Suppressor macrophage (primary cell): Measurements from ENCODE around the gene CCDC12.
"Not testable (repeated sequence)": the region's sequence is repeated elsewhere in the genome, so short reads cannot be mapped to it uniquely, and the experiment has no call there.

Experiments used
- DNase-seq, 4 experiments: peaks; one replicate each; pipeline ENCODE4 v3.0.0-alpha.2; 2020 to 2022

CCDC12 gene

GRCh38 chr3:46979958-46980497 lies 3.5 kb upstream of the CCDC12 start:
- DNase-seq, result peak in 3 of 4 experiments; percentile 49 to 68 (median 51)

- peak; percentile 96 to 99 (median 98) for DNase-seq
These were observed 2.7 kb upstream of the CCDC12 start, which contains the start of gene NBEAL2 for GRCh38 chr3:46978985-46979944. NBEAL2 (plus strand) TSS chr3:46979666; CDS start chr3:46979862, 196 bp downstream.

GRCh38 chr3:46978381-46978780 lies 1.8 kb upstream of the CCDC12 start:
- DNase-seq, result no peak

- DNase-seq, result no peak
These were observed 1.3 kb upstream of the CCDC12 start for GRCh38 chr3:46977811-46978195.

- peak; percentile 54 to 69 (median 62) for DNase-seq
These were observed 1.9 kb downstream of the CCDC12 start for GRCh38 chr3:46974421-46975171.

- no peak for DNase-seq
These were observed 4.1 kb downstream of the CCDC12 start for GRCh38 chr3:46972396-46972795.

- DNase-seq, result peak in 2 of 4 experiments; percentile 30 to 34
These were observed 4.8 kb downstream of the CCDC12 start for GRCh38 chr3:46971742-46972141.

- no peak for DNase-seq
These were observed 5.4 kb downstream of the CCDC12 start for GRCh38 chr3:46971151-46971550.

- no peak for DNase-seq
These were observed 6.0 kb downstream of the CCDC12 start for GRCh38 chr3:46970391-46971091.

- DNase-seq, result peak in 1 of 4 experiments; percentile 12
These were observed 7.6 kb downstream of the CCDC12 start for GRCh38 chr3:46968783-46969428.

- DNase-seq, result no peak
These were observed 9.7 kb downstream of the CCDC12 start for GRCh38 chr3:46966811-46967210.

- peak; percentile 69 to 84 (median 79) for DNase-seq
These were observed 11.4 kb downstream of the CCDC12 start for GRCh38 chr3:46965151-46965550.

- DNase-seq, result not testable (repeated sequence)
These were observed 12.4 kb downstream of the CCDC12 start for GRCh38 chr3:46964038-46964590.

GRCh38 chr3:46962990-46963389 lies 13.6 kb downstream of the CCDC12 start:
- DNase-seq, result no peak

GRCh38 chr3:46962427-46962826 lies 14.1 kb downstream of the CCDC12 start:
- DNase-seq, result no peak

GRCh38 chr3:46960835-46961234 lies 15.7 kb downstream of the CCDC12 start:
- DNase-seq, result no peak

- peak in 3 of 4 experiments; percentile 66 to 70 (median 67) for DNase-seq
These were observed 16.4 kb downstream of the CCDC12 start for GRCh38 chr3:46960081-46960701.

- peak; percentile 52 to 86 (median 77) for DNase-seq
These were observed 17.4 kb downstream of the CCDC12 start for GRCh38 chr3:46959161-46959511.

- no peak for DNase-seq
These were observed 17.9 kb downstream of the CCDC12 start for GRCh38 chr3:46958467-46959160.

GRCh38 chr3:46957092-46957820 lies 19.3 kb downstream of the CCDC12 start:
- DNase-seq, result peak in 3 of 4 experiments; percentile 17 to 52 (median 40)
